ENCODE data around the gene DIO1.

The DIO1 gene

DNA sequence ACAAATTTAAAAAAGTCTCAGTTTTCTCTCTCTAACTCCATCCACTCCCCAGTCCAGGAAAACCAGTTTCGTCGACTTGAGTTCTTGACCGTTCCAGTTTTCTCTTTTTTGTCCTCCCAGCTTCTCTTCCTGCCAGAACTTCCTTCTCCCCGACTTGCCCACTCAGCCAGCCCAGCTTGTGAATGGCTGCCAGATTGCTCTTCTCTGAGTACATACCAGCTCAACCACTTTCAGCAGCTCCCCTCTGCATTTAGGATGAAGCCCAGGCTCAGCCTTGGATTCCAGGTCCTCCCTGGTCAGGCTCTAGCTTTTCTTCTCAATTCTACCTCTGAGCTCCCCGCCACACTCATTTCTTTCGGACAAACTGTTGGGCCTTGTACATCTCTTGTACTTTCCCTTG, 1.4 kb downstream of the DIO1 start:
- no peak for DNase-seq

- DNase-seq, result no peak
Observed at GRCh38 chr1:53896635-53897229, 2.7 kb downstream of the DIO1 start.

- DNase-seq, result no peak
Observed at GRCh38 chr1:53899206-53899628, 5.2 kb downstream of the DIO1 start.

DNA sequence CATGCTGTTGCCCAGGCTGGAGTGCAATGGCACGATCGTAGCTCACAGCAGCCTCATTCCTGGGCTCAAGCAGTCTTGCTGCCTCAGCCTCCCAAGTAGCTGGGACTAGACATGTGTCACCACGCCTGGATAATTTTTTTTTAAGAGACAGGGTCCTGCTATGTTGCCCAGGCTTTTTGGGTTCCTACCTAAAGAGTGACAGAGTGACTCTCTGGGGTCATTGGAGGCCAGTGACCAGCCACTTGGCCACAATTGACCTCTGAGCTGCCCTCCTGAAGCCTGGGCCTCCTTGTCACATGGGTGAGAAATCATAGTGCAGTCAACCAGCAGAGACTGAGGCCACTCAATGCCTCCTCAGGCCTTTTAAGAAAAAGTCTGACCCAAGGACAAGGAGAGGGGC, 5.7 kb downstream of the DIO1 start:
- no peak for DNase-seq

DNA sequence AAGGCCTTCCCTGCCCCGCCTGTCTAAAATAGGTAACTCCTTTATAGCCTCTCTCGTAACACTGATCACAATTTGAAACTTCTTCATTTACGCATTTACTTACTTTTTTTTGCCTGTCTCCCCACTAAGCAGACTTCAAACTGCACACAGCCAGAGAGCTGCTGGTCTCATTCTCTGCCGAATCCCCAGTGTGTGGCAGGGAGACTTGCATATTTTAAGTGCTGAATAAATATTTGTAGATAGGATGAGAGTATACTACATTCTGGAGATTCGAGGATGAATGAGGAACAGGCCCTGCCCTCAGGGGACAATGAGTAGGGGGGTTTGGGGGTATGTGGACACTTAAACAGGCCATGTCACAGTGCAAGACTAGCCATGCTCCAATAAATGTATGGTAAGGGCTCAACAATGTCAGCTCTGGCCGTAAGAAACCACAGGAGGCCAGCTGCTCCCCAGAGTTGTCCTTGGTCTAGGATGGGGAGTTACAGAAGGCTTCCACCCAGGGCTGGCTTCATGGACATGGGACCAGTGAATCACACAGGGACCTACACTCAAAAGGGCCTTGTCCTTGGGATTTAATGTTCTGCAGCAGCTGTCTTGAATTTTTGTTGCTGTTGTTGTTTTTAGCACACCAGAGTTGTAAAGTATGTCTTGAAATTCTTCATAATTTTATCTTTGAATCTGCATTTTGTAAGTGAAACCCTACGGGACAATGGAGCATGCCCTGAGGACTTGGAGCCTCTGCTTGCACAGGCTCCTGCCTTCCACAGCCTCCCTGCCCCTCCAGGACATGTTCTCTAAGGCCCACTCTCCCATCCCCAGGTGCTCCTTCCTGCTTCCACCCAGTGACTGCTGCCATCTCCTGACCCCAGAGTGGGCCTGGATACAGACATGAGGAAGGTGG, 8.5 kb downstream of the DIO1 start:
- no peak for DNase-seq

- no peak for DNase-seq
Observed at GRCh38 chr1:53905509-53905908, 11.5 kb downstream of the DIO1 start.

GRCh38 chr1:53906121-53906520, 12.1 kb downstream of the DIO1 start:
- no peak for DNase-seq

GRCh38 chr1:53909946-53910345, 16.0 kb downstream of the DIO1 start:
- DNase-seq, result no peak

GRCh38 chr1:53911442-53911841, 17.5 kb downstream of the DIO1 start:
- DNase-seq, result no peak

- no peak for DNase-seq
Observed at GRCh38 chr1:53913352-53914033, 19.5 kb downstream of the DIO1 start.

DNA sequence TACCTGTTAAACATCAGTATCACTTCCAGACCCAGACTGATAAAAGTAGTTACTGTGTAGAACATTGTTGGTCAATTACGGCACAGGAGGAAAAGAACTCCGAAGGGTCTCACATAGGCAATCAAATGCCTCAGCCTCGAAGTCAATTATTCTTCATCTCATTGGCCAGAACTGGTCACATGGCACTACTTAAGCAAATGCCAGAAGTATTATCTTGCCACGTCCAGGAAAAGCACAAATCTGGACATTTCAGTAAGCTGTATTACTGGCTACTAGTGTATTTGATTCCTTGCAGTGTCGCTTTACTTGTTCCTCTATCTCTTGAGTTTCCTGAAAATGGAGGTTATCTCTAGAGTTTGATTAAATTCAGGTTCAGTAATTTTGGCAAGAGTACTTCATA, 24.4 kb downstream of the DIO1 start:
- DNase-seq, result no peak

DNA sequence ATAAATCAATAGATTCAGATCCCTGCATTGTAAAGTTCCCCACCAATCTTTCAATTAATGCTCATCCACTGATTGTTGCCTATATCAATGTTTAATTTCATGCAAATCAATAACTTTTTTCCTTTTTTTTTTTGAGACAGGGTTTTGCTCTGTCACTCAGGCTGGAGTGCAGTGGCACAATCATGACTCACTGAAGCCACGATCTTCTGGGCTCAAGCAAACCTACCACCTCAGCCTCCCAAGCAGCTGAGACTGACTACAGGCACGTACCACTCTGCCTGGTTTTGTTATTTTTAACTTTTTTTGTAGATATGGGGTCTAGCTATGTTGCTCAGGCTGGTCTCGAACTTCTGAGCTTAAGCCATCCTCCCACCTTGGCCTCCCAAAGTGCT, 25.7 kb downstream of the DIO1 start:
- peak in 1 of 2 donors; percentile 12 for DNase-seq

DNA sequence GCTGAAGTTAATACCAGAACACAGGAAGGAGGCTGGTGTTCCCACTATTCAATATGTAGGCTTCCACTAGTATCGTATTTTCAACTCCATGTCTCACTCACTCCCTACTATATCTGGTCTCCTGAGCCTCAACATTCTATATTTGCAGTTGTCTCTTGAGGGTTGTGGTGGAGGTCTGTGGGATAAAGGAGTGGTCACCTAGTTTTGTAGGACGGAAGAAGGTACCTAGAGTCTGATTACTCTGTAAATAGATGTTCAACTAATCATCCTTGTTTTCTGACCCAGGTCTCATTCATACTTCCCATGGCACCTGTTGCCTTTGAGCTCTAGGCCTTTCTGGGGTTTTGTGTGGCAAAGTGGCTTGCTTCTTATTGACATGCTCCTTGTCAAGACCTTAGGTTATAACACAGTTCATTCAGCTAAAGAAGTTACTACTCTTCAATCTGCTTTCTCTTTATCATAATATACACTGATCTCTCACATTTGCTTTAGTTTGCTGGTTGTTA, 33.4 kb downstream of the DIO1 start:
- no peak for DNase-seq

GRCh38 chr1:53929246-53929960, 35.4 kb downstream of the DIO1 start:
- DNase-seq, result no peak

GRCh38 chr1:53930932-53931331, 36.9 kb downstream of the DIO1 start:
- no peak for DNase-seq

- DNase-seq, result no peak
Observed at GRCh38 chr1:53931523-53931922, 37.5 kb downstream of the DIO1 start.

- DNase-seq, result no peak
Observed at GRCh38 chr1:53934170-53934765, 40.3 kb downstream of the DIO1 start.

- no peak for DNase-seq
Observed at GRCh38 chr1:53936430-53936829, 42.4 kb downstream of the DIO1 start.

DNA sequence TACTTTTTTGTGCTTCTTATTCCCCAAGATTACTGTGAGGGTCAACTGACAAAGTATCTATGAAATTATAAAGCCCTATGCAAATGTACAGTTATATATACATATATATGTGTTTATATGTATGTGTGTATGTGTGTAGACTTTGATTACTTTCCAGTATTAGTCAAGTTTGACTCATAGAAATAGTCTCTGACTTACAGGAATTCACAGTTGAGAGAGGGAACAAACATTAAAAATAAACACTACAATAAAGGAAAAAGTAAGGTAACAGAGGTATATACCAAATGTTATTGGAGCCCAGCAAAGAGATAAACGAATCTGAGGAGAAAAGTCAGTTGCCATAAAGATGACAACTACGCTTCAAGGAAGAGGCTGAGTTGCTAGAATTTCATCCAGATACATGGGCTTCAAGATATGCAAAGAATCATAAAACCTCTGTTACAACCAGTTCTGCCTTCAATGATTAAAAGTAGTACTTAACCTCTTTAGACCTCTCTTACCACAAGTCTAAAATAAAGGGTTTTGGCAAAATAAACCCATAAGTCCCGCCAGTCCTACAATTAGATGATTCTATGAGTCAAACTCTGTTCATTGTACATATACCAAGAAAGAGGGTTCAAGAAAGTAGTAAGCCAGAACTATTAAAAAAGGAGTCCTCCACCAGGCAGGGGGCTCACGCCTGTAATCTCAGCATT, 44.3 kb downstream of the DIO1 start:
- no peak for DNase-seq

GRCh38 chr1:53942127-53942957, 48.4 kb downstream of the DIO1 start:
- no peak for DNase-seq

DNA sequence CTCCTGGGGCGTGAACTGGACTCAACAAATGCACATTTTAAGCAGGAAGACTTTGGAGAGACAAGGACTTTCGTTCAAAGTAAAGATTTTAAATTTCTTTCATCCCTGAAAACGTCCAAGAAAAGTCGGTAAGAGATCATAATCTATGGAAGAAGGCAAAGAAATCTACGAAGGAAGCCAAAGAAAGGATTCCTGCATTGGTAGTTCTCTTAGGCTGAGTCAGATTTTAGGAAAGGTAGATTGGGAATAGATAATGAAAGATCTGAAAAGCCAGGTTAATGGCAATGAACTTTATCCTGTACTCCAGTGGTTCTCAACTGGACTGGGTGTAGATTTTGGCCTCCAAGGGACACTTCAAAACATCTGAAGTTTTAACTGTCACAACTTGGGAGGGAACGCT, 49.1 kb downstream of the DIO1 start:
- DNase-seq, result no peak

Measured in stimulated activated CD4-positive, alpha-beta T cell treated with anti-CD3 and anti-CD28 coated beads, Interleukin-2, amount 100 ng/mL, for 24 hours (primary cell).